Urinary bladder (tissue), 4 donors: ENCODE data around the gene SCARF2. TPM values are rescaled to one million over a fixed set of nuclear protein-coding genes. Genes with fewer than 3 reads are reported as not detected.
"Not testable (repeated sequence)": the region's sequence is repeated elsewhere in the genome, so short reads cannot be mapped to it uniquely, and the experiment has no call there.

ENCODE experiments used
- DNase-seq: peaks from one replicate; pipeline ENCODE4 v3.0.0-alpha.2; 2015; ENCODE audit errors: extremely low spot score
- H3K27ac ChIP-seq: one replicate; pipeline ENCODE4 v1.5.1; 2013; ENCODE audit warnings: low read depth, mild to moderate bottlenecking, moderate library complexity
- H3K36me3 ChIP-seq: one replicate; pipeline ENCODE4 v1.6.1; 2013; ENCODE audit warnings: mild to moderate bottlenecking, moderate library complexity; ENCODE audit not compliant: insufficient read depth
- H3K4me1 ChIP-seq: one replicate; pipeline ENCODE4 v1.6.1; 2013; ENCODE audit warnings: mild to moderate bottlenecking, moderate library complexity; ENCODE audit not compliant: insufficient read depth
- H3K4me3 ChIP-seq: one replicate; pipeline ENCODE4 v1.5.1; 2013; ENCODE audit warnings: low read depth, low read length
- WGBS: extraction: QIAGEN DNeasy Blood & Tissue Kit; methylation state at CpG from one replicate; pipeline ENCODE4 v1.1.7; 2013; 5-methylcytosine and 5-hydroxymethylcytosine counted together
- polyA plus RNA-seq: library from polyadenylated mRNA; stranded (reverse); fragments of 200-250 nt; gene quantifications from one replicate; pipeline ENCODE4 v1.2.3, GENCODE V29; 2013
- total RNA-seq: library from RNA; depleted of rRNA; stranded (reverse); fragments of >200 nt; gene quantifications from one replicate; pipeline ENCODE4 v1.2.3, GENCODE V29; 2014
- donor health status: healthy with polysubstance abuse.
- donor health status: healthy.

Gene SCARF2
- total and polyA plus RNA-seq, 2 donors = 10.4 to 16.8 TPM

DNA sequence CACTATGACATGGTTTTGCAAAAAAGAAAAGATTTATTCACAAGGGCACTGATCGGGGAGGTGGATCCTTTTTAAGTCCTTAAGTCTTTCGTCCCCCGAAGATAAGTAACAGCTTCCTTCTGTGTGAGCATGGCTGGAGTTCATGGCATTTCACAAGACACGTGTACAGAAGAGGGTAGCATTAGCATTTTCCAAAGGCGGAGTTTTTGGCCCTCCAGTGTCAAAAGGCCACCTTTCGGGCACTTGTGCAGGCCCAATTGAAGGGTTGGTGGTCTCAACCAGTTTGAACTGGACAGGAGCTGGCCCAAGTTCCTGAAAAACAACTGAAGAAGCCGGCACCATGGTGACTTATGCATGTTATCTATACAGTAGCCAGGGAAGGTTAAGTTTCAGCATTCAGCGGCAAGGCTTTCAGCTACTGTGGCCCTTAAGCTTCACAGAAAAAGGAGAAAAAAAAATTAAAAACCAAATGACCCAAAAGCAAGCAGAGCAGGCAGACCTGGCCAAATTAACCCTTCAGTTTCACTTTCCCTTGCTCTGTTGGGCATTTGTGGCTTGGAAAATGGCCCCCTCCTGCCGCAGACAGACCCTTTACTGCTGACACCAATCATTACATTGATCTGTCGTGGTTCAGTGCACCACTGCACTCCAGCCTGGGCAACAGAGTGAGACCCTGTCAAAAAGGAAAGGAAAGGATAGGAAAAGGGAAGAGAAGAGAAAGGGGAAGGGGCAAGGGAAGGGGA, 25.0 kb downstream of the SCARF2 start:
- Histone ChIP-seq H3K27ac (no peak overlapping the region), H3K4me3 (no peak overlapping the region), H3K4me1 (no peaks in the 10 kb centered on the region), H3K36me3 (no peaks in the 10 kb centered on the region)
- 56% methylated on average over 10 of the region's 10 CpGs for WGBS
- no peak for DNase-seq

DNA sequence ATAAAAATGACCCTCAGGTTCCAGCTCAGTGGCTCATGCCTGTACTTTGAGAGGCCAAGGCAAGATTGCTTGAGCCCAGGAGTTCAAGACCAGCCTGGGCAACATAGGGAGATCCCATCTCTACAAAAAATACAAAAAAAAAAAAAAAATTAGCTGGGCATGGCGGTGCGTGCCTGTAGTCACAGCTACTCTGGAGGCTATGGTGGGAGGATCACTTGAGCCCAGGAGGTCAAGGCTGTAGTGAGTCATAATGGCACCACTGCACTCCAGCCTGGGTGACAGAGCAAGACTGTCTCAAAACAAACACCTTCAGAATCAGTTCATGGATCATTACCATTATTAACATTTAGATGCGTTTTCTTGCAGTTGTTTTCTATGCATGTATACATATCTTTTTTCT, 28.2 kb downstream of the SCARF2 start:
- WGBS = 95% methylated on average over 3 of the region's 3 CpGs
- H3K36me3 ChIP-seq, H3K4me3 ChIP-seq, DNase-seq, H3K27ac ChIP-seq, H3K4me1 ChIP-seq: not testable (repeated sequence)

GRCh38 chr22:20408891-20409290, 28.7 kb downstream of the SCARF2 start:
- no peaks in the 10 kb centered on the region for H3K4me1 ChIP-seq
- H3K36me3 ChIP-seq = no peaks in the 10 kb centered on the region
- H3K27ac ChIP-seq = no peak overlapping the region
- H3K4me3 ChIP-seq = no peak overlapping the region
- DNase-seq = no peak
- 96% methylated on average over 4 of the region's 4 CpGs for WGBS

DNA sequence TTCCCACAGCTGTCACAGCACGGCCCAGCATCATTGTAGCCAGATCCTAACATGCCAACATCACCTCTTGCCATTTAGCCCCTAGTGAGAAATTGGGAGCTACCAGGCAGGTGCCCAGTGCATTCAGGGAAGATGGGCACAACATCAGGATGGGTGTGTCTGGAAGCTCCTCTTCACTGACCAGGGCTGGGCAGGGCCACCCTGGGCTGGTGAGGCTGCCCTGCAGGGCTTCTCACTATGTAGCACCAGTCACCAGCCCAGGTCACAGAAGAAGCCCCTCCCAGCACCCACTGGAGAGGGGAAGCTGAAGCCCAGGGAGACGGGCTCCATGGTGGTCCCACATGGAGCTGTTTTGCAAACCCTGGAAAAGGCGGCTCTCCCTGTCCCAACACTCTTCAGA, 29.8 kb downstream of the SCARF2 start:
- H3K27ac ChIP-seq = no peak overlapping the region
- H3K4me3 ChIP-seq = no peak overlapping the region
- no peaks in the 10 kb centered on the region for H3K36me3 ChIP-seq
- DNase-seq = no peak
- WGBS = 83% methylated on average over 3 of the region's 3 CpGs
- no peaks in the 10 kb centered on the region for H3K4me1 ChIP-seq

DNA sequence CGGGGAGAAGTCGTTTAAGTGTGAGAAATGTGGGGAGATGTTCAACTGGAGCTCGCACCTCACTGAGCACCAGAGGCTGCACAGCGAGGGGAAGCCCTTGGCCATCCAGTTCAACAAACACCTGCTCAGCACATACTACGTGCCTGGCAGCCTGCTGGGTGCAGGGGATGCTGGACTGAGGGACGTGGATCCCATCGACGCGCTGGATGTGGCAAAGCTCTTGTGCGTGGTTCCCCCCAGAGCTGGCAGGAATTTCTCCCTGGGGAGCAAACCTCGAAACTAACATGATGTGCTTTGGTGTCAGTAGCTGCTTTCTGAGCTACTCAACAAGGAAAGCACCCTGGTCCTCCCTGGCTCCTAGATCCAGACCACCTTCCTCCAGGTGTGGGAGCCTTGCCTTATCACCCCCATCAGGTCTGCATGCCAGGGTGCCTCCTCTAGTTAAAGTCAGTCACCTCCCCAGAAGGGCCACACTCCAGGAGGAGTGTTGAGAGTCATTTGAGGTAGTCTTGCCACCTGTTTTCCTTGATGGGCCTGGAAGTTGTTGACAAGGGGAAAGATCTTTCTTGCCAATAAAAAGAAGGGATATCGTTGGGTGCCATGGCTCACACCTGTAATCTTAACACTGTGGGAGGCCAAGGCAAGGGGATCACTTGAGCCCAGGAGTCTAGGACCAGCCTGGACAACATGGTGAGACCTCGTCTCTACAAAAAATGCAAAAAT, 30.8 kb downstream of the SCARF2 start:
- Histone ChIP-seq H3K36me3 (no peaks in the 10 kb centered on the region), H3K4me3 (no peak overlapping the region), H3K4me1 (no peaks in the 10 kb centered on the region), H3K27ac (no peak overlapping the region)
- DNase-seq = no peak
- 94% methylated on average over 13 of the region's 13 CpGs for WGBS

DNA sequence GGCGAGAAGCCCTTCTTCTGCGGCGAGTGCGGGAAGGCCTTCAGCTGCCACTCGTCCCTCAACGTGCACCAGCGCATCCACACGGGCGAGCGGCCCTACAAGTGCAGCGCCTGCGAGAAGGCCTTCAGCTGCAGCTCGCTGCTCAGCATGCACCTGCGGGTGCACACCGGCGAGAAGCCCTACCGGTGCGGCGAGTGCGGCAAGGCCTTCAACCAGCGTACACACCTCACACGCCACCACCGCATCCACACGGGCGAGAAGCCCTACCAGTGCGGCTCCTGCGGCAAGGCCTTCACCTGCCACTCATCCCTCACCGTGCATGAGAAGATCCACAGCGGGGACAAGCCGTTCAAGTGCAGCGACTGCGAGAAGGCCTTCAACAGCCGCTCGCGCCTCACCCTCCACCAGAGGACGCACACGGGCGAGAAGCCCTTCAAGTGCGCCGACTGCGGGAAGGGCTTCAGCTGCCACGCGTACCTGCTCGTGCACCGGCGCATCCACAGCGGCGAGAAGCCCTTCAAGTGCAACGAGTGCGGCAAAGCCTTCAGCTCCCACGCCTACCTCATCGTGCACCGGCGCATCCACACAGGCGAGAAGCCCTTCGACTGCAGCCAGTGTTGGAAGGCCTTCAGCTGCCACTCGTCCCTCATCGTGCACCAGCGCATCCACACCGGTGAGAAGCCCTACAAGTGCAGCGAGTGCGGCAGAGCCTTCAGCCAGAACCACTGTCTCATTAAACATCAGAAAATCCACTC, 31.5 kb downstream of the SCARF2 start:
- H3K36me3 ChIP-seq = no peaks in the 10 kb centered on the region
- H3K27ac ChIP-seq = no peak overlapping the region
- no peak for DNase-seq
- no peaks in the 10 kb centered on the region for H3K4me1 ChIP-seq
- WGBS = 96% methylated on average over 62 of the region's 62 CpGs
- no peak overlapping the region for H3K4me3 ChIP-seq

DNA sequence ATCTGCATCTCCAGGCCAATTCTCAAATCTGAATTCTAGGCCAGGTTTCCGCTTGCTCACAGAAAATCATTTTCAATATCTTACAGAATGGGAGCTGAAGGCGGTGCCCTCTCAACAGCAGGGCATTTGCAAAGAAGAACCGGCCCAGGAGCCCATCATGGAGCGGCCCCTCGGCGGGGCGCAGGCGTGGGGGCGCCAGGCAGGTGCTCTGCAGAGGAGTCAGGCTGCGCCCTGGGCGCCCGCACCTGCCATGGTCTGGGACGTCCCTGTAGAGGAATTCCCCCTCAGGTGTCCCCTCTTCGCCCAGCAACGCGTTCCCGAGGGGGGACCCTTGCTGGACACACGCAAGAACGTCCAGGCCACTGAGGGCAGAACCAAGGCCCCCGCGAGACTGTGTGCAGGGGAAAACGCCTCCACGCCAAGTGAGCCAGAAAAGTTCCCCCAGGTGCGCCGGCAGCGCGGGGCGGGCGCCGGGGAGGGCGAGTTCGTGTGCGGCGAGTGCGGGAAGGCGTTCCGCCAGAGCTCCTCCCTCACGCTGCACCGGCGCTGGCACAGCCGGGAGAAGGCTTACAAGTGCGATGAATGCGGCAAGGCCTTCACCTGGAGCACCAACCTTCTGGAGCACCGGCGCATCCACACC, 32.2 kb downstream of the SCARF2 start:
- H3K27ac ChIP-seq = no peak overlapping the region
- no peak overlapping the region for H3K4me3 ChIP-seq
- no peaks in the 10 kb centered on the region for H3K4me1 ChIP-seq
- WGBS = 97% methylated on average over 45 of the region's 45 CpGs
- no peaks in the 10 kb centered on the region for H3K36me3 ChIP-seq
- DNase-seq = no peak

GRCh38 chr22:20404881-20405280, 32.7 kb downstream of the SCARF2 start:
- WGBS = 94% methylated on average over 18 of the region's 18 CpGs
- Histone ChIP-seq H3K36me3 (no peaks in the 10 kb centered on the region), H3K27ac (no peak overlapping the region), H3K4me1 (no peaks in the 10 kb centered on the region), H3K4me3 (no peak overlapping the region)
- DNase-seq = no peak

- Histone ChIP-seq H3K27ac (no peak overlapping the region), H3K36me3 (no peaks in the 10 kb centered on the region), H3K4me1 (no peaks in the 10 kb centered on the region), H3K4me3 (no peak overlapping the region)
- no peak for DNase-seq
- 95% methylated on average over 6 of the region's 6 CpGs for WGBS
Observed at GRCh38 chr22:20403779-20404140, 33.9 kb downstream of the SCARF2 start.

GRCh38 chr22:20402960-20403778, 34.5 kb downstream of the SCARF2 start:
- no peaks in the 10 kb centered on the region for H3K4me1 ChIP-seq
- no peak overlapping the region for H3K27ac ChIP-seq
- WGBS = 94% methylated on average over 9 of the region's 9 CpGs
- H3K36me3 ChIP-seq = no peaks in the 10 kb centered on the region
- no peak for DNase-seq
- H3K4me3 ChIP-seq = no peak overlapping the region

DNA sequence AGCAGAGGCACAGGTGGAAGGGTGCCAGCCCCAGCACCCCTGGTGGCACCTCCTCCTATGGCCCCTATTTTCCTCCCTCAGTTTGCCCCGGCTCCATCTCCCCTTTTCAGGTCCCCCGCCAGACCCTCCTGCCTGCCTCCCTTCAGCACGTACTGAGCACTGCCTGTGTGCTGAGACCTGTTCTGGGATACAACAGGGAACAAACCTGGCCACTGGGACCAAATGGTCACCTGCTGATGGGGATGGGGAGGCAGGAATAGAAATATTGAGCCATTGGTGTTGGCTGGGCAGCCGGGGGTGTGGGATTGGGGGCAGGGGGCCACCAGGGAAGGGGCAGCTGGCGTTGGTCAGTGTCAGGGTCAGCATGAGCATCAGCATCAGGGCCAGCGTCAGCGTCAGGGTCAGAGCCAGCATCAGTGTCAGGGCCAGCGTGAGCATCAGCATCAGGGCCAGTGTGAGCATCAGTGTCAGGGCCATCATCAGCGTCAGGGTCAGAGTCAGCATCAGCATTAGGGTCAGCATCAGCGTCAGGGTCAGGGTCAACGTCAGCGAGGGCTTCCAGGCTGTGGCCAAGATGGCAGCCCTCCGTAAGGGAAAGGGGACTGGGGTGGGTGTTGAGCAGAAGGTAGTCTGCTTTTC, 36.1 kb downstream of the SCARF2 start:
- DNase-seq = no peak
- no peak overlapping the region for H3K27ac ChIP-seq
- no peaks in the 10 kb centered on the region for H3K36me3 ChIP-seq
- no peaks in the 10 kb centered on the region for H3K4me1 ChIP-seq
- no peak overlapping the region for H3K4me3 ChIP-seq
- WGBS = 95% methylated on average over 13 of the region's 13 CpGs

- no peak for DNase-seq
- 90% methylated on average over 15 of the region's 15 CpGs for WGBS
- Histone ChIP-seq H3K4me1 (no peaks in the 10 kb centered on the region), H3K4me3 (no peak overlapping the region), H3K27ac (no peak overlapping the region), H3K36me3 (no peaks in the 10 kb centered on the region)
Observed at GRCh38 chr22:20400606-20401375, 36.8 kb downstream of the SCARF2 start.
